NCI-H774 (cell line): ENCODE results near the gene LRRC8E.
"Not testable (repeated sequence)": the region's sequence is repeated elsewhere in the genome, so short reads cannot be mapped to it uniquely, and the experiment has no call there.

Source experiments
- DNase-seq: peaks from one replicate; lab custom pipeline; 2025; lab: John Stamatoyannopoulos, UW

LRRC8E gene

DNA sequence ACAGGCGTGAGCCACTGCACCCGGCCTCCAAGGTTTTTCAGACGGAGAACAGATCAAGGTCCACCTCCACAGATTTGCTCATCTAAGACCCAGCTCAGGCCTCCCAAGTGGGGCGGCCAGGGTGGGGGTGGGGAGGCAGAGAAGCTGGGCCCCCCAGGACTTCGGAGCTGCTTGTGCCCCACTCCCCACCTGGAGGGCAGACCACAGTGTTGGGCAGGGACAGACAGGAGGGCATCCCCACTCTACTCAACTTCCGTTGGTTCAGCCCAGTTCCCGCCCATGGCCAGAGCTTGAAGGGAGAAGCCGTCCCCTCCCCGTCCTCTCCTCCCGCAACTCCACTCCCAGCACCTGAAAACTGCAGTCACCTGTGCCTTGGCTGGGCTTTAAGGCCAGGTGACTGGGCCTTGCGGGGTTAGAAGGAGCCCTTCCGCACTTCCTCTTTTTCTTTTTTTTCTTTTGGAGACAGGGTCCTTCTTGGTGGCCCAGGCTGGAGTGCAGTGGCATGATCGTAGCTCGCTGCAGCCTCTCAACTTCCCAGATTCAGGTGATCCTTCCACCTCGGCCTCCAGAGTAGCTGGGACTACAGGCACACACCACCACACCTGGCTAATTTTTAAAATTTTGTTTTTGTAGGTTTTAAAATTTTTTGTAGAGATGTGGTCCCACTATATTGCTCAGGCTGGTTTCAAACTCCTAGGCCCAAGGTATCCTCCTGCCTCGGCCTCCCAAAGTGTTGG lies 734 bp upstream of the LRRC8E start:
- no peak for DNase-seq

DNA sequence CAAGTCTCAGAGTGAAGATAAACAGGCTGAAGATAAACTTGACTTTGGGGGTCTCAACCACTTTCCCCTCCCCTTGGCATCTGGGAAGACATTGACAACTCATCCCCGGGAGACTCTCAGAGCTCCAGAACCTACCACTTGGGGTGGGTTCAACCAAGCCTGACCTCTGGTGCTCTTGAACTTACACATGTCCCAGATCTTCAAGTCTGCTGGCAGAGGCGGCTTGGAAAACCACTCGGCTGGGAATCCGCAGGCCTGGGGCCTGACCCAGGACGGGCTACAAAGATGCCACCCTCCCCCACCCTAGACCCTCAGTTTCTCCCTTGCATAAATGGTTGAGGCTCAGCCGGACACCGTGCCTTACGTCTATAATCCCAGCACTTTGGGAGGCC lies 512 bp downstream of the LRRC8E start:
- no peak for DNase-seq

DNA sequence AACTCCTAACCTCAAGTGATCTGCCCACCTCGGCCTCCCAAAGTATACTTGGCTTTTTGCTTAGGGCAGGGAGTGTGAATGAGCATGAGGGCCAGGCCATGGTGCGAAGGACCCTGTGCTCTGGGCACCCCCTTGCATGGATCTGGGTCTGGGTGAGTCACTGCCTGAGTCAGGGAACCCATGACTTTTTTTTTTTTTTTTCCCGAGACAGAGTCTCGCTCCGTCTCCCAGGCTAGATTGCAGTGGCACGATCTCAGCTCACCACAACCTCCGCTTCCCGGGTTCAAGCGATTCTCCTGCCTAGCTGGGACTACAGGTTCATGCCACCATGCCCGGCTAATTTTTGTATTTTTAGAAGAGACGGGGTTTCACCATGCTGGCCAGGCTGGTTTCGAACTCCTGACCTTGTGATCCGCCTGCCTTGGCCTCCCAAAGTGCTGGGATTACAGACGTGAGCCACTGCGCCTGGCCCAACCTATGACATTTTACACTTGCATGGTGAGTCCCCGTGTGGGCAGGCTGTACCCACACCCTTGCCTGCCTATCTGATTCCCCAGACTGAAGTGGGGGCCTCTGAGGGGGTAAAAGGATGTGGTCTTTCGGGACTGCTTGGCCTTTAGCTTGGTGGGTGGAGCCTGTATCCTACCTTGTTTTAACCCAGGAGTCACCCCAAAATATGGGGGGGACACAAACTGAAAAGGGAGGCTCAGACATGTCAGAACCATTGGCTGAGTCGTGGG lies 5.2 kb downstream of the LRRC8E start:
- not testable (repeated sequence) for DNase-seq

DNA sequence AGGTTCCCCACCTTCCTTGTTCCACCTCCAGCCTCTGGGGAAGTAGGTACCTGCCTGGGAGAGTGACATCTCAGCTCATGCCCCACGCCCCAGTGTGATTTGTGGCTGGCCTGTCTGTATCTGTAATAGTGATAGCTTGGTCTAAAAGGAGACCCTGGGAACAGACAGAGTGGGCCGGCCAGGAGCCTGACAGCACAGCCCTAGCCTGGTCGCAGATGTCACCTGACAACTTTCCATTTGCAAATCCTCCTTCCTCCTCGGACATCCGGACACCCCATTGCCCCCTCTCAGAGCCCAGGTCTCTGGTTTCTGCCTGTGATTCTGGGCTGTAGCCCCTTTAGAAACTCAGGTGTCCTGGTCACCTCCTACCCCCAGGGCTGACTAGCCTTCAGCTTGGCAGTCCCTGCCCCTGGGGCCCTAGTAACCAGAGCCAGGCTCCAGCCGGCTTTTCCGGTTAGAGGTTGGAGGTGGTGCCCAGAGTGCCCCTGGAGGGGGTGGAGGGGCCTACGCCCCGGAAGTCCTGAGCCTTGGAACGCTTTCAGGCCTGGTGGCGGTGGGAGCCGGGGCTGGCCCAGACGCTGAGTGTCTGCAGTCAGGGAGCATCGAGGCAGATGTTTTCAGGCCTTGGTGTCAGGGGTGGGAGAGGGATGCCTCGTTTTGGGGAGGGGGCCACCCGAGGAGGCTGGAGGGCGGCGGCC lies 6.5 kb downstream of the LRRC8E start:
- DNase-seq: no peak

DNA sequence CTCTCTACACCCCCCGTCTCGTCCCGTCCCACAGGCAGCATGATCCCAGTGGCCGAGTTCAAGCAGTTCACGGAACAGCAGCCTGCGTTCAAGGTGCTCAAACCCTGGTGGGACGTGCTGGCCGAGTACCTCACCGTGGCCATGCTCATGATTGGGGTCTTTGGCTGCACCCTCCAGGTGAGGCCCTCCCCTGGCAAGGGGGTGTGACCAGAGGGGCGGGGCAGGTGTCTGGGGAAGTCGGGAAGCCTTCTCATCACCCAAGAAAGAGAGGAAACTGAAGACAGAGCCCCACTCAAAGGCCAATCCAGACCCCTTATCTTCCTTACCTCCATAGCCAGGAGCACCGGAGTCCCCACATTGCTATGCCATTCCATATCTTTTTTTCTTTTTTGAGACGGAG lies 7.3 kb downstream of the LRRC8E start:
- no peak for DNase-seq

DNA sequence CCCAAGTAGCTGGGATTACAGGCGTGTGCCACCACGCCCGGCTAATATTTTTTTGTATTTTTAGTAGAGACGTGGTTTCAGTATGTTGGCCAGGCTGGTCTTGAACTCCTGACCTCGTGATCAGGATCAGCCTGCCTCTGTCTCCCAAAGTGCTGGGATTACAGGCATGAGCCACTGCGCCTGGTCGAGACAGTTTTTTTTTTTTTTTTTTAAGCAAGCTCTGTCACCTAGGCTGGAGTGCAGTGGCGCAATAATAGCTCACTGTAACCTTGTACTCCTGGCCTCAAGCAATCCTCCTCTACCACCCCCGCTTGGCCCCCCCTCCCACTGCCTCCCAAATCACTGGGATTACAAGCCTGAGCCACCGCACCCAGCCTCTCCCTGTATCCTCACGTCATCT lies 9.0 kb downstream of the LRRC8E start:
- DNase-seq: no peak

DNA sequence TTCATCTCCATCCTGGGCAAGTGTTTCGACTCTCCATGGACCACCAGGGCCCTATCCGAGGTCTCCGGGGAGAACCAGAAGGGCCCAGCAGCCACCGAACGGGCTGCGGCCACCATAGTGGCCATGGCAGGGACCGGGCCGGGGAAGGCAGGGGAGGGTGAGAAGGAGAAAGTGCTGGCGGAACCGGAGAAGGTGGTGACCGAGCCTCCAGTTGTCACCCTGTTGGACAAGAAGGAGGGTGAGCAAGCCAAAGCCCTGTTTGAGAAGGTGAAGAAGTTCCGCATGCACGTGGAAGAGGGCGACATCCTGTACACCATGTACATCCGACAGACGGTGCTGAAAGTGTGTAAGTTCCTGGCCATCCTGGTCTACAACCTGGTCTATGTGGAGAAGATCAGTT lies 10.7 kb downstream of the LRRC8E start:
- DNase-seq: no peak

DNA sequence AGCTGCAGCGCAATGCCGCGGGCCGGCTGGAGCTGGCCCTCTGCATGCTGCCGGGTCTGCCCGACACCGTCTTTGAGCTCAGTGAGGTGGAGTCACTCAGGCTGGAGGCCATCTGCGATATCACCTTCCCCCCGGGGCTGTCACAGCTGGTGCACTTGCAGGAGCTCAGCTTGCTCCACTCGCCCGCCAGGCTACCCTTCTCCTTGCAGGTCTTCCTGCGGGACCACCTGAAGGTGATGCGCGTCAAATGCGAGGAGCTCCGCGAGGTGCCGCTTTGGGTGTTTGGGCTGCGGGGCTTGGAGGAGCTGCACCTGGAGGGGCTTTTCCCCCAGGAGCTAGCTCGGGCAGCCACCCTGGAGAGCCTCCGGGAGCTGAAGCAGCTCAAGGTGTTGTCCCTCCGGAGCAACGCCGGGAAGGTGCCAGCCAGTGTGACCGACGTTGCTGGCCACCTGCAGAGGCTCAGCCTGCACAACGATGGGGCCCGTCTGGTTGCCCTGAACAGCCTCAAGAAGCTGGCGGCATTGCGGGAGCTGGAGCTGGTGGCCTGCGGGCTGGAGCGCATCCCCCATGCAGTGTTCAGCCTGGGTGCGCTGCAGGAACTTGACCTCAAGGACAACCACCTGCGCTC lies 11.6 kb downstream of the LRRC8E start:
- no peak for DNase-seq

DNA sequence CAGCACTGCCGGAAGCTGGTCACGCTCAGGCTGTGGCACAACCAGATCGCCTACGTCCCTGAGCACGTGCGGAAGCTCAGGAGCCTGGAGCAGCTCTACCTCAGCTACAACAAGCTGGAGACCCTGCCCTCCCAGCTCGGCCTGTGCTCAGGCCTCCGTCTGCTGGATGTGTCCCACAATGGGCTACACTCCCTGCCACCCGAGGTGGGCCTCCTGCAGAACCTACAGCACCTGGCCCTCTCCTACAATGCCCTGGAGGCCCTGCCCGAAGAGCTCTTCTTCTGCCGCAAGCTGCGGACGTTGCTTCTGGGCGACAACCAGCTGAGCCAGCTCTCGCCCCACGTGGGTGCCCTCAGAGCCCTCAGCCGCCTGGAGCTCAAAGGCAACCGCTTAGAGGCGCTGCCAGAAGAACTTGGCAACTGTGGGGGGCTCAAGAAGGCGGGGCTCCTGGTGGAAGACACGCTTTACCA lies 12.1 kb downstream of the LRRC8E start:
- DNase-seq: no peak

DNA sequence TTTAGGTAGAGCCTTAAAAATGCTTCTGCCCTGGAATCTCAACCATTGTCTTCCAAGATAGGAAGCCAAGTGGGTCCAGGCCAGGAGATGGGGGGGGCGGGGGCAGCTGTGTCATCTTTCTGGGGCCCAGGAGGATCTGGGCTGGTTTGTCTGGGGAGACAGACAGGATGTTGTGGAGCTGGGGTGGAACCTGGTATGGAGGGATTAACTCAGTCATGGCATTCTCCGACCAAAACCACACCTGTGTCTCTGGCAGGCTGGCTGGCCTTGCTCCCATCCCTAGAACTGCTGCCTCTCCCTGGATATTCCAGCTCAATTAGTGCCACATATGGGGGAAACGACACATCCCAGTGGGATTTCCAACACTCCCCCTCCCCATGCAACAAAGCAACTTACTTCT lies 12.6 kb downstream of the LRRC8E start:
- DNase-seq: no peak

DNA sequence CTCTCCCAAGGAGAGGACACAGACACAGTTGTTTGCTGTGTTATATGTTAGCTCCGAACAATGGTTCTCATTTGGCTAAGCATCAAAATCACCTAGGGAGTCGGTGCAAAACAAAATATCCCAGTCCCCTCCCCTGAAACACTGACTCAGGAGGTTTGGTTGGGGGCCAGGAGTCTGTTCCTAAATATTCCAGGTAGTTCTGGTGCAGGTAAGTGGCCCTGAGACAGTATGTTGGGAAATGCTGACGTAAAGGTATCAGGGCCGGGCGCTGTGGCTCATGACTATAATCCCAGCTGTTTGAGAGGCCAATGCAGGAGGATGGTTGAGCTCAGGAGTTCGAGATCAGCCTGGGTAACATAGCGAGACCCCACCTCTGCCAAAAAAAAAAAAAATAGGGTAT lies 13.0 kb downstream of the LRRC8E start:
- DNase-seq: no peak

DNA sequence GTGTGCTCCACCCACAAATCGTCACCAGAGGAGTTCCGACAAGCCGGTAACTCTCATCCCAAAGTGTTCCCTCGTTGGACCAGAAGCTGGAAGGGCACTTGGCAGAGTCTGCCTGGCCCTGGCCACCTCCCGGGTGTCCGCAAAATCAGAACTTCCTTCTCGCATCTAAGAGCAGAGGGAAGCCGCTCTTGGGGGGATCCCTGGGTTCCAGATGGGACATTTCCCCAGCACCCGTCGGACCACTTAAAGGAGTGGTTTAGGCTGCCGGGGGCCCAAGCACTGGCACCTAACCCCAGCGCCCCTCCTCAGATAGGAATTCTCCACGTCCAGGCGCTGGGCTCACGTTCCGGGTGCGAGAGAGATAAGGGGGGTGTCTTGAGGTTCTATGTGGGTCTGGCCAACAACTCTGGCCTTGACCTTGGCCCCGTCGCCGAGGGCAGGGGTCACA lies 14.5 kb downstream of the LRRC8E start:
- no peak for DNase-seq

DNA sequence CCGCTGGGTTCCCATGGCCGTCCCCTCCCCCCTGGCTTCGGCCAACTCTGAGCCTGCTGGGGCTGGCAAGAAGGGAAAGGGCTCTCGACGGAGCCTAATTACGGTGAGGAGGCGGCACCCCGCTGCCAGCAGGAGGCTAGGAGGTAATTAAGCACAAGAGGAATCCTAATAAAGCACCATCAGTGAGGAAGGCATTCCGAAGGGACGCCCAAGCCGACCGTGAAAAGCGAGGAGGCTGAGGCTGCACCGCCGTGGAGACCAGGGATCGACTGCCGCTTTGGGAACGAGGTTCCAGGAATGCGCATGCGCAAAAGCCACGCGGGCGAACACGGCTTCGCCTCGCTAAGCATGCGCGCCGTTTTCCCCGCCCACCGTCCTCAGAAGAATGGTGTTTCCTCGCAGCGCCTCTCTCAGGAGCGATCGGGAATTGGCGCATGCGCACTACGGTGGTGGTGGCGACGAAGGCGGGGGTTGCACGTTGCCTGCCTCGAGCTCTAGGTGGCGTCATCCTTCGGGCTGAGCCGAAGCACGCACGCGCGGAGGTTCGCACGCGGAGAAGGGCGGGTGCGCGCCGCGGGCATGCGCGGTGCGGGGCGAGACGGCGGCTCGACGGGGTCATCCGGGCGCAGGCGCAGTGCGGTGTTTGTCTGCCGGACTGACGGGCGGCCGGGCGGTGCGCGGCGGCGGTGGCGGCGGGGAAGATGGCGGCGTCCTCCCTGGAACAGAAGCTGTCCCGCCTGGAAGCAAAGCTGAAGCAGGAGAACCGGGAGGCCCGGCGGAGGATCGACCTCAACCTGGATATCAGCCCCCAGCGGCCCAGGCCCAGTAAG lies 15.1 kb downstream of the LRRC8E start, which contains the start of gene MAP2K7:
TSS of gene MAP2K7 (plus strand) at position 634 of the 830 bp plus-strand sequence. CDS start at position 702, 68 bp downstream.
- DNase-seq: peak; percentile 98

DNA sequence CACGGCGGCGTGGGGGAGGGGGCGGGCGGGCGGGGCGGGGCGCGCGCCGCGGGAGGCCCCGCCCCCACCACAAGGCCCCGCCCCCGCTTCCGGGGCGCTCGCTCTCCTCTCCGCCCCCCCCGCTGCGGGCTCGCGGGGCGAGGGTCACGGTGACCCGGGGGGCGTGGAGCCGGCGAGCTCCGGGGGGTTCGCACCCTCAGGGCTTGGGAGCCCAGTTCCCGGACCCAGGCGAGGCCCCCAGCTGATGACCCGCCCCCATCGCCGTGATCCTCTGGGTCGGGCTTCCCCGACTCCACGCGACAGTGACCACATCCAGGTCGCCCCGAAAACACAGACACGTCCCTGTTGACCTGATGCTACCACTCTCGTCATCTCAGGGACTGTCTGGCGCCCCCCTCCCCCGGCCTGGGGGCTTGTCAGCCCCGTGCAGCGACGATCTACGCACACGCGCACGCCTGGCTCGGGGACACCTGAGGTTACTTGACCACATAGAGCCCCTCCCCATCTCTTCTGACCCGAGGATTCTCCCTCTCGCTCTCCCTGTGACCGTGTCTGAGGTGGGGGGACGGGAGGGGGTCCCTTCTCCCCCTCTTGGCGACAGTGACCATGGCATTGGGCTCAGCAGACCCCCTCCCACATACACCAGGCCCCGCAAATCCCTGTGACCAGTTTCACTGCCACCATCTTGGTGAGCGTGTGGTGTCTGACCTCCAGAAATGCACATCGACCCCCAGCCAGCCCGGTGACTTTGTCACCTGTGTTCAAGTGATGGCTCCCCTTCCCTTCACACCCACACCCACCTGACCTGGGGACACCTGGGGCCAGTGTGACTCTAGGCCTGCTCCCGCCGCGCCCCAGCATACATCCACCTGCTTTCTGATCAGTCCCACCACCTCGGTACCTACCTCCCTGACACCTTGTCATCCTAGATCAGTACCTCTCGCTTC lies 16.0 kb downstream of the LRRC8E start:
- peak; percentile 36 for DNase-seq

DNA sequence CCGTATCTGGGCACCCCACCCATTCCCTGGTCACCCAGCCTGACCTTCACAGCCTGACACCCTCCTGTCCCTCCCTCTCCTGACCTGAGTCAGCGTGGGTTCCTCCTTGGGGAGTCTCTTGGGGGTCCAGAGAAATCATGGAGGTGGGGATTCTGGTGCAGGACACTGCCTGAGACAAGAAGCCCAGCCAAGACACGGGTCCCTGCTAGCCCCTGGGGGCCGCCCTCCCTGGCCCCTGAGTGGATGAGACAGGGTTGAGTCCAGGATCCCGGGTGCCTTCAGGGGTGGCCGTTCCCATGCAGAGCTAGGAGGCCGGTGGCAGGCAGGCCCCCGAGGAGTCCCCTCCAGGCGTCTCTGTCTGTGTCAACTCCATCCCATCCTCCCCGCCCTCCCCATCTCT lies 17.0 kb downstream of the LRRC8E start:
- DNase-seq: no peak

DNA sequence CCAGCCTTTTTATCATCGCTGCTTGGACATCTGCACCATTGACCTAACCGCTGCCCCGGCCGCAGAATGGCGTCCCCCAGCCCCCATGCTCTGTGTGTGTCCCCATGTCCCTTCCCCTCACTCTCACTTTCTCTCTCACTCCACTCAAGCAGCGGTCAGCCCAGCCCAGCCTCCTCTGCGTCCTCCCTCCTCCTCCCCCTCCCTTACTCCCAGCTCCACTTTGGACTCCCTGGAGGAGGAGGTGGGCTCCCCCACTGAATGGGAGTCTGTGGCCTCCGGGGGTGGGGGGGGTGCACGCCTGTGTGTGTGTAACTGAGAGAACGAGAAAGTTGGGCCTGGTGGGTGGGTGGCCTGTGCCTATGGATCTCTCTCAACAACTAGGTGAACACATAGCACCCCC lies 17.5 kb downstream of the LRRC8E start:
- DNase-seq: no peak

DNA sequence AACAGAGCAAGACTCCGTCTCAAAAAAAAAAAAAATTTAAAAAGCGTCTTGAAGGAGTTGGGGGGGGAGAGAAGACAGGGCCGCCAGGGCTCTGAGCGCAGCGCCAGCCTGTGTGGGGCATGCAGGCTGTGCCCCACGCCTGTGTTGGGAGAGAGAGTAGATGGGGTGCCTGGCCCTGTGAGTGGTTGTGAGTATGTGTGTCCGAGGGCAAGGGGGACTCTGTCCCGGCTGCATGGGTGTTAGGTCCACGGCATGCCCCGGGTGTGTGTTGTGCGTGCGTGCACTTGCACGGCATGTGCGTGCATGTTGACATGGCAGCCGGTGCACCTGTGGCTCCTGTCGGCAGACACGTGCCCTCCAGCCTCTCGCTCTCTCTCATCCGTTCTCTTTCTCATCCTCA lies 18.8 kb downstream of the LRRC8E start:
- no peak for DNase-seq

DNA sequence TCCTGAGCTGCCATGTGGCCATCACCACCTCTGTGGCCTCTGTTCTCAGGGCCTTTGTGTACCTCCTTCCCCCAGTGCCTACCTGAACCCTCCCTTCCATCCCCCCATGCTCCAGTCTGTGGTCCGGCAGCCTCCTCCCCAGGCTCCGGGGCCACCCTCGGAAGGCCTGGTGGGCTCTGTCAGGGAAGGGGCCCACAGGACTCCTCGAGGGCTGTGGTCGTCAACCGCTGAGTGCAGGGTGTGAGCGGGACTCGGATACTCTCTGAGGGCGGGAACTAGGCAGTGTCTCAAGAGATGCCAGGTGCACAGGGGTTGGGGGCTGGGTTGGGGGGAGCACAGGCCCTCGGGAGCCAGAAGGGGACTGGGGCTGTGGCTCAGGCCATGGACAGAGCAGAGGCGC lies 19.2 kb downstream of the LRRC8E start:
- DNase-seq: no peak

DNA sequence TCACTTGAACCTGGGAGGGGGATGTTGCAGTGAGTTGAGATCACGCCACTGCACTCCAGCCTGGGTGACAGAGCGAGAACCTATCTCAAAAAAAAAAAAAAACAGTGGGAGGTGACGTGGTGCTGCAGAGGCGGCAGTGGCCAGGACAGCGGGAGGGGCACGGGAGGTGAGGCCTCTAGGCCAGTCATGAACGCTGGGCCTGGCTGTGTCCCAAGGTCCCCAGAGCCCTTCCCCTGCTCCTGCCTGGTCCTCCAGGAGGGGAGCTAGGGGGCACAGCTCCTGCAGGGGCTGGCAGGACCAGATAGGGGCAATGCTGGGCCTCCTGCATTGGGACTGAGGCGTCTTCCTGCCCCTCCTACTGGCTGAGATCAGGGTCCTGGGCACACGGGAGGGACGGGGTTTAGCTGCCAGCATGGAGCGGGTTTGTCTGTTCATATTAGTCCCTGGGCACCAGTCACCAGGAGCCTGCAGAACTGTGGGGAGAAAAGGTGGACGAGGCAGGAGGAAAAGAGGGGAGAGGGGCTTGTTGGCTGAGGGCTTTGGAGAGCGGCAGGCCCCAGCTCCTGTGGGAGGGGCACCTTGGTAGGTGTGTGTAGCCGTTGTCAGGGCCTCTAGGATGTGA lies 19.9 kb downstream of the LRRC8E start:
- DNase-seq: no peak
